ENCODE data around the gene TUBB.
A peak's percentile ranks its signal among the peaks of the same experiment; 100 is the strongest.
"Not testable (repeated sequence)": the region's sequence is repeated elsewhere in the genome, so short reads cannot be mapped to it uniquely, and the experiment has no call there.

TUBB gene

GRCh38 chr6:30763155-30763617 is 43.0 kb downstream of the TUBB start:
- H3K9me3 ChIP-seq (replicated peaks; ENCODE audit: low read length) = no peaks in the 10 kb centered on the region
- H3K4me1 ChIP-seq (ENCODE audit: control insufficient read depth, insufficient read depth, low read length) = peaks cover 44% of the 10 kb centered on the region
- H3K4me2 ChIP-seq (ENCODE audit: low read length) = no peak overlapping the region
- no peak overlapping the region for H3K4me3 ChIP-seq (ENCODE audit: low read length)
- no peaks in the 10 kb centered on the region for H3K27me3 ChIP-seq (ENCODE audit: control insufficient read depth, insufficient read depth, low read length)
- H3K9ac ChIP-seq (ENCODE audit: low read depth, low read length) = no peak overlapping the region
- no peaks in the 10 kb centered on the region for H3K36me3 ChIP-seq (ENCODE audit: insufficient read depth, low read length)

DNA sequence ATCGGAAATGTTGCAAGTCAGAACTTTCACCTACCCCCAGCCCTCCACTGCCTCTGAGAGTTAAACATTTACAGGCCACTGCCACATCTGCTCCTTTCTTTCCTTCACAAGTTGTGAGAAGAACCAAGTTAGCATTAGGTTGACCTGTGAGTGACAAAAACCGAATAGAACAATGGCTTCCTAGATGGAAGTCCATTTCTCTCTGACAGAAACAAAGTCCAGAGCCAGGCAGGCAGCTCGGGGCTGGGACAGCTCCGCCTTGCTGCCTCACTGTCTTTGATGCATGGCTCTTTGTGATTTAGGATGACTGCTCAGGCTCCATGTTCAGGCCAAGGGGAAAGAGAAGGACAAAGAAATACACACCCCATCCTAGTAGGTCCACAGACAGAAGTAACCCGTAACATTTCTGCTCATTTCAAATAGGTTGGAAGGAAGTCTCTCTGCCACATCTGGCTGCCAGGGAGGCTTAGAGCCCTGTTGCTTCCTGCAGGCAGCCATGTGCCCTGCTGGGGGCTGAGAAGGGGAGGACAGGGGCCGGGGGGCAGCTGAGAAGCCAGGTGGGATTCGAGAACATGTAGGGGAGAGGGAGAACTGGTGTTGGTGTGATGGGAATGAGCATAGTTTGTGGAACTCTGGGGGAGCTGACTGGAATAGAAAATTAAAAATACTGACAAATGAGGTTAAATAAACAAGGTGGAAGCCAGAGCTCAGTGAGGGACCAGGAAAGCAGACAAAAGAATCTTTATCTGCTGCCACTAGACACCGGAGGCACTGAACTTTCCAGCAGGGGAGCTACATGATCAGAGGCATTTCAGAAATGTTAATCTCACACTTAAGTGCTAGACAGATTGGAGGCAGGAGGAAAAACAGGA is 43.7 kb downstream of the TUBB start:
- Histone ChIP-seq H3K9ac (ENCODE audit: low read depth, low read length) (peak overlapping the region; percentile 37), H3K9me3 (replicated peaks; ENCODE audit: low read length) (no peaks in the 10 kb centered on the region), H3K36me3 (ENCODE audit: insufficient read depth, low read length) (no peaks in the 10 kb centered on the region), H3K4me3 (ENCODE audit: low read length) (no peak overlapping the region), H3K27me3 (ENCODE audit: control insufficient read depth, insufficient read depth, low read length) (no peaks in the 10 kb centered on the region), H3K4me1 (ENCODE audit: control insufficient read depth, insufficient read depth, low read length) (peaks cover 45% of the 10 kb centered on the region), H3K4me2 (ENCODE audit: low read length) (no peak overlapping the region)

- H3K9ac ChIP-seq (ENCODE audit: low read depth, low read length); H3K4me3 ChIP-seq (ENCODE audit: low read length); H3K27me3 ChIP-seq (ENCODE audit: control insufficient read depth, insufficient read depth, low read length); H3K36me3 ChIP-seq (ENCODE audit: insufficient read depth, low read length); H3K9me3 ChIP-seq (replicated peaks; ENCODE audit: low read length); H3K4me2 ChIP-seq (ENCODE audit: low read length): not testable (repeated sequence)
- peaks cover 46% of the 10 kb centered on the region for H3K4me1 ChIP-seq (ENCODE audit: control insufficient read depth, insufficient read depth, low read length)
Observed at GRCh38 chr6:30764490-30765043, 44.4 kb downstream of the TUBB start.

DNA sequence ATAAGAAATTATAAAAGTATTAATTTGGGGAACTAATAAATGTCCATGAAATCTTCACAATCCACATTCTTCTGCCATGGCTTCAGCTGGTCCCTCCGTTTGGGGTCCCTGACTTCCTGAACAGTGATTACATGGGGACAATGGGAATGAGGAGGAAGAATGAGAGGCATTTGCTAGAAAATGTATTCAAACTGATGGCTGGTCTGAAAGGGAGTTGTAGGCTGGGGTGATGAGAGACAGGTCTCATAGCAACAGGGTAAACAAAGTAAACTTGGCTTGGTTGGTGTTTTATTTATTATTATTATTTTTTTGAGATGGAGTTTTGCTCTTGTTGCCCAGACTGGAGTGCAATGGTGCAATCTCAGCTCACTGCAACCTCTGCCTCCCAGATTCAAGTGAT is 45.3 kb downstream of the TUBB start:
- H3K4me1 ChIP-seq (ENCODE audit: control insufficient read depth, insufficient read depth, low read length) = peaks cover 47% of the 10 kb centered on the region
- not testable (repeated sequence) for H3K27me3 ChIP-seq (ENCODE audit: control insufficient read depth, insufficient read depth, low read length)

GRCh38 chr6:30766461-30767157 is 46.5 kb downstream of the TUBB start:
- Histone ChIP-seq H3K4me1 (ENCODE audit: control insufficient read depth, insufficient read depth, low read length) (peaks cover 44% of the 10 kb centered on the region), H3K9me3 (replicated peaks; ENCODE audit: low read length) (no peaks in the 10 kb centered on the region), H3K36me3 (ENCODE audit: insufficient read depth, low read length) (no peaks in the 10 kb centered on the region)

More for the DNA sequence above, 45.3 kb downstream of the TUBB start:
- not testable (repeated sequence) for H3K36me3 ChIP-seq (ENCODE audit: insufficient read depth, low read length); H3K9ac ChIP-seq (ENCODE audit: low read depth, low read length); H3K4me2 ChIP-seq (ENCODE audit: low read length); H3K9me3 ChIP-seq (replicated peaks; ENCODE audit: low read length); H3K4me3 ChIP-seq (ENCODE audit: low read length)

GRCh38 chr6:30767158-30767943 is 47.2 kb downstream of the TUBB start:
- H3K4me1 ChIP-seq (ENCODE audit: control insufficient read depth, insufficient read depth, low read length) = peaks cover 38% of the 10 kb centered on the region
- H3K9me3 ChIP-seq (replicated peaks; ENCODE audit: low read length) = no peaks in the 10 kb centered on the region
- H3K27me3 ChIP-seq (ENCODE audit: control insufficient read depth, insufficient read depth, low read length) = no peaks in the 10 kb centered on the region
- no peaks in the 10 kb centered on the region for H3K36me3 ChIP-seq (ENCODE audit: insufficient read depth, low read length)
- H3K4me2 ChIP-seq (ENCODE audit: low read length) = no peak overlapping the region
- no peak overlapping the region for H3K9ac ChIP-seq (ENCODE audit: low read depth, low read length)
- no peak overlapping the region for H3K4me3 ChIP-seq (ENCODE audit: low read length)

More at GRCh38 chr6:30766461-30767157, 46.5 kb downstream of the TUBB start:
- Histone ChIP-seq H3K4me3 (ENCODE audit: low read length) (no peak overlapping the region), H3K4me2 (ENCODE audit: low read length) (no peak overlapping the region), H3K9ac (ENCODE audit: low read depth, low read length) (no peak overlapping the region), H3K27me3 (ENCODE audit: control insufficient read depth, insufficient read depth, low read length) (no peaks in the 10 kb centered on the region)

DNA sequence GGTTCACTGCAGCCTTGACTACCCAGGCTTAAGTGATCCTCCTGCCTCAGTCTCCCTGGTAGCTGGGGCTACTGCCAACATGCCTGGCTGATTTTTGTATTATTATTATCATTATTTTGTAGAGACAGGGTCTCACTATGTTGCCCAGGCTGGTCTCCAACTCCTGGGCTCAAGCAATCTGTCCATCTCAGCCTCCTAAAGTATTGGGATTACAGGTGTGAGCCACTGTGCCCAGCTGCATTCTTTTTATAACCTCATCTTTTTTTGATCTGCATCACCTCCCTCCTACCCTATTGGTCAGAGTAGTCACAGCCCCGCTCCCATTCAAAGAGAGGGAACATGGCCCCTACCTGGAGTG is 47.8 kb downstream of the TUBB start:
- H3K9me3 ChIP-seq (replicated peaks; ENCODE audit: low read length) = no peaks in the 10 kb centered on the region
- no peak overlapping the region for H3K9ac ChIP-seq (ENCODE audit: low read depth, low read length)
- H3K36me3 ChIP-seq (ENCODE audit: insufficient read depth, low read length) = no peaks in the 10 kb centered on the region
- H3K4me2 ChIP-seq (ENCODE audit: low read length) = no peak overlapping the region
- no peak overlapping the region for H3K4me3 ChIP-seq (ENCODE audit: low read length)
- H3K27me3 ChIP-seq (ENCODE audit: control insufficient read depth, insufficient read depth, low read length) = no peaks in the 10 kb centered on the region
- H3K4me1 ChIP-seq (ENCODE audit: control insufficient read depth, insufficient read depth, low read length) = peaks cover 38% of the 10 kb centered on the region

GRCh38 chr6:30768634-30769087 is 48.5 kb downstream of the TUBB start:
- H3K9ac ChIP-seq (ENCODE audit: low read depth, low read length) = peak overlapping the region; percentile 79
- H3K36me3 ChIP-seq (ENCODE audit: insufficient read depth, low read length) = no peaks in the 10 kb centered on the region
- H3K4me3 ChIP-seq (ENCODE audit: low read length) = peak overlapping the region; percentile 35
- no peaks in the 10 kb centered on the region for H3K27me3 ChIP-seq (ENCODE audit: control insufficient read depth, insufficient read depth, low read length)
- peak overlapping the region; percentile 84 for H3K4me2 ChIP-seq (ENCODE audit: low read length)
- H3K4me1 ChIP-seq (ENCODE audit: control insufficient read depth, insufficient read depth, low read length) = peaks cover 35% of the 10 kb centered on the region
- H3K9me3 ChIP-seq (replicated peaks; ENCODE audit: low read length) = no peaks in the 10 kb centered on the region

DNA sequence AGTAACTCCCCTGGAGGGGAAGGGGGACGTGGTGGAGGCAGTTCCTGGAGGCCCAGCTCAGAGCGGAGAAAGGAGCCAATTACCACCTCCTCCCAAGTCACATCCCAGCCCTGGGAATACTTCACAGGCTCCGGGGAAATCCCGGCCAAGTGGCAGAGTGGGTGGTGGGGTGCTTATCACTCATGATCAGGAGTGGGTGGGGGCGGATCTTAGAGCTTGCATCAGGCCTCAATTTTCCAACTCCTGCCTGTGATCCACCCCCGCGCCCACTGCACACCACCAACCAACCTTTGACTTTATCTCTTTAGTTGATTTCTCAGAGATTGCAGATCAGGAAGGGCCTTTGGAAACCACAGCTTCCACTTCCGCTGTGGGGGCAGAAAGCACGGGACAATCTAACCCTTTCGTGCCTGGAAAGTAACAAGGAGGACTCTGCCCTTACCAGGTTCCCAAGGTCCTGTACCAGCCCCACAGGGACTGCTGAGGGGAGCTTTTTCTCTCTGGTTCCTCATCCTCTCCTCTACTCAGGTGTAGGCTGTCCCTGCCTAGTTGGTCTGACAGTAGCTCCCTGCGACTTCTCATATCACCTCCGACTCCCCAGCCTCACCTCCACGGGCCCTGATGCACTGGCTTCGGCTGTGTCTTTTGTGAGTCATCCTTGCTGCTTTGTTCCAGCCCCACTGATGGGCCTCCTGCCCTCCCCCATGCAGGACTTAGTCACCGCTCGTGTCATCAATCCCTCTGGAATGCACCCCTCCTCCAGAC is 49.1 kb downstream of the TUBB start:
- peak overlapping the region; percentile 84 for H3K4me2 ChIP-seq (ENCODE audit: low read length)
- H3K4me3 ChIP-seq (ENCODE audit: low read length) = peak overlapping the region; percentile 41
- H3K36me3 ChIP-seq (ENCODE audit: insufficient read depth, low read length) = no peaks in the 10 kb centered on the region
- peak overlapping the region; percentile 79 for H3K9ac ChIP-seq (ENCODE audit: low read depth, low read length)
- no peaks in the 10 kb centered on the region for H3K9me3 ChIP-seq (replicated peaks; ENCODE audit: low read length)
- H3K27me3 ChIP-seq (ENCODE audit: control insufficient read depth, insufficient read depth, low read length) = no peaks in the 10 kb centered on the region
- peaks cover 29% of the 10 kb centered on the region for H3K4me1 ChIP-seq (ENCODE audit: control insufficient read depth, insufficient read depth, low read length)

GRCh38 chr6:30769853-30770524 is 49.8 kb downstream of the TUBB start:
- Histone ChIP-seq H3K9ac (ENCODE audit: low read depth, low read length) (peak overlapping the region; percentile 79), H3K36me3 (ENCODE audit: insufficient read depth, low read length) (no peaks in the 10 kb centered on the region), H3K27me3 (ENCODE audit: control insufficient read depth, insufficient read depth, low read length) (no peaks in the 10 kb centered on the region), H3K4me1 (ENCODE audit: control insufficient read depth, insufficient read depth, low read length) (peaks cover 25% of the 10 kb centered on the region), H3K4me2 (ENCODE audit: low read length) (peak overlapping the region; percentile 63), H3K4me3 (ENCODE audit: low read length) (no peak overlapping the region), H3K9me3 (replicated peaks; ENCODE audit: low read length) (no peaks in the 10 kb centered on the region)
